Measurements from ENCODE around the gene GFOD2. TPM values are rescaled to one million over a fixed set of nuclear protein-coding genes. Genes with fewer than 3 reads are reported as not detected.

The GFOD2 gene
- total and polyA plus RNA-seq, 2 experiments from 2014 or later = 19.3 to 34.3 TPM

DNA sequence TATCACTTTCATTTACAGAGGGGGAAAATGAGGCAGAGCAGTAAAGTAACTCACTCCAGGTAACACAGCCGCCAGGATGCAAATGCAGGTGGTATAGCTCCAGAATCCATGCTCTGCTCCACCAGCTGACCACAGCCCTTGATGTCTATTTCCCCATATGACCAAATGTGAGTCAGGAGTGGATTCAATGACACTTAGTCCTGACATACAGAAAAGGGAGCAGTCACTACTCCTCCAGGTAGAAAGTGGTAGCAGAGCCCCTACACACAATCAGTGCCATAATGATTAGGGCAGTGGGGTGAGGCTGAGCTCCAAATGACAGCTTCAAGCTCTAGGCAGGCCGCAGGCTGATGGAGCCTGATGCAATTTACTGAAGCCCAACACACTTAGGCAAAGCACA lies 43.3 kb upstream of the GFOD2 start:
- no peak overlapping the region for H3K4me3 ChIP-seq
- H3K36me3 ChIP-seq (ENCODE audit: insufficient read depth) = no peaks in the 10 kb centered on the region
- no peaks in the 10 kb centered on the region for H3K9me2 ChIP-seq (ENCODE audit: insufficient read depth)
- no peak overlapping the region for H2AFZ ChIP-seq
- H3K79me2 ChIP-seq (replicated peaks; ENCODE audit: insufficient read depth) = no peaks in the 10 kb centered on the region
- DNase-seq (ENCODE audit: low spot score) (no peak), ATAC-seq (no peak)
- no peak overlapping the region for H3K4me2 ChIP-seq
- Mint-ChIP-seq H3K36me3 (ENCODE audit: low read depth) (no peaks in the 10 kb centered on the region), H3K27me3 (ENCODE audit: insufficient read depth, low read depth, poor library complexity) (no peaks in the 10 kb centered on the region), H3K4me1 (no peaks in the 10 kb centered on the region), H3K4me3 (no peak overlapping the region), H3K9me3 (no peaks in the 10 kb centered on the region), H3K27ac (no peak overlapping the region)
- no peaks in the 10 kb centered on the region for H3K27me3 ChIP-seq (ENCODE audit: insufficient read depth)
- TF ChIP-seq JUNB (IDR thresholded peaks at IDR 0.05; ENCODE audit: unreplicated experiment) (no peak), EZH2phosphoT487 (IDR thresholded peaks at IDR 0.05; ENCODE audit: unreplicated experiment) (no peak)
- no peaks in the 10 kb centered on the region for H3K4me1 ChIP-seq (ENCODE audit: insufficient read depth)
- H4K20me1 ChIP-seq (replicated peaks; ENCODE audit: insufficient read depth) = peaks cover 5% of the 10 kb centered on the region; the same call in 1 of the 2 replicates
- H3K27ac ChIP-seq (ENCODE audit: low read depth) = no peak overlapping the region
- H3F3A ChIP-seq (replicated peaks; ENCODE audit: low read depth) = no peaks in the 10 kb centered on the region

- H3K4me3 Mint-ChIP-seq = no peak overlapping the region
- Histone ChIP-seq H3K9me2 (ENCODE audit: insufficient read depth) (no peaks in the 10 kb centered on the region), H3K4me2 (no peak overlapping the region), H3K27ac (ENCODE audit: low read depth) (no peak overlapping the region), H3K79me2 (replicated peaks; ENCODE audit: insufficient read depth) (no peaks in the 10 kb centered on the region), H3K4me3 (no peak overlapping the region), H3F3A (replicated peaks; ENCODE audit: low read depth) (no peaks in the 10 kb centered on the region), H4K20me1 (replicated peaks; ENCODE audit: insufficient read depth) (peaks cover 5% of the 10 kb centered on the region; the same call in 1 of the 2 replicates), H3K36me3 (ENCODE audit: insufficient read depth) (no peaks in the 10 kb centered on the region), H2AFZ (no peak overlapping the region), H3K4me1 (ENCODE audit: insufficient read depth) (no peaks in the 10 kb centered on the region), H3K27me3 (ENCODE audit: insufficient read depth) (no peaks in the 10 kb centered on the region)
- H3K27me3 Mint-ChIP-seq (ENCODE audit: insufficient read depth, low read depth, poor library complexity) = no peaks in the 10 kb centered on the region
- H3K9me3 Mint-ChIP-seq = no peaks in the 10 kb centered on the region
- no peaks in the 10 kb centered on the region for H3K4me1 Mint-ChIP-seq
- no peak overlapping the region for H3K27ac Mint-ChIP-seq
- no peak for ATAC-seq
- DNase-seq (ENCODE audit: low spot score) = no peak
- H3K36me3 Mint-ChIP-seq (ENCODE audit: low read depth) = no peaks in the 10 kb centered on the region
- TF ChIP-seq JUNB (IDR thresholded peaks at IDR 0.05; ENCODE audit: unreplicated experiment) (no peak), EZH2 (IDR thresholded peaks at IDR 0.05; ENCODE audit: low read depth, unreplicated experiment) (no peak), POLR2AphosphoS5 (IDR thresholded peaks at IDR 0.05; ENCODE audit: low read depth) (no peak), EZH2phosphoT487 (IDR thresholded peaks at IDR 0.05; ENCODE audit: unreplicated experiment) (no peak), STAT1 (IDR thresholded peaks at IDR 0.05; ENCODE audit: unreplicated experiment) (no peak), CREB1 (CRISPR knock-in tag; IDR thresholded peaks at IDR 0.05; ENCODE audit: low read depth) (no peak), ZNF114 (CRISPR knock-in tag; IDR thresholded peaks at IDR 0.05) (no peak), NANOG (IDR thresholded peaks at IDR 0.05; ENCODE audit: borderline replicate concordance) (no peak), ZNF331 (CRISPR knock-in tag; IDR thresholded peaks at IDR 0.05; ENCODE audit: low read depth) (no peak)
- TF ChIP-seq, protein P1, sequence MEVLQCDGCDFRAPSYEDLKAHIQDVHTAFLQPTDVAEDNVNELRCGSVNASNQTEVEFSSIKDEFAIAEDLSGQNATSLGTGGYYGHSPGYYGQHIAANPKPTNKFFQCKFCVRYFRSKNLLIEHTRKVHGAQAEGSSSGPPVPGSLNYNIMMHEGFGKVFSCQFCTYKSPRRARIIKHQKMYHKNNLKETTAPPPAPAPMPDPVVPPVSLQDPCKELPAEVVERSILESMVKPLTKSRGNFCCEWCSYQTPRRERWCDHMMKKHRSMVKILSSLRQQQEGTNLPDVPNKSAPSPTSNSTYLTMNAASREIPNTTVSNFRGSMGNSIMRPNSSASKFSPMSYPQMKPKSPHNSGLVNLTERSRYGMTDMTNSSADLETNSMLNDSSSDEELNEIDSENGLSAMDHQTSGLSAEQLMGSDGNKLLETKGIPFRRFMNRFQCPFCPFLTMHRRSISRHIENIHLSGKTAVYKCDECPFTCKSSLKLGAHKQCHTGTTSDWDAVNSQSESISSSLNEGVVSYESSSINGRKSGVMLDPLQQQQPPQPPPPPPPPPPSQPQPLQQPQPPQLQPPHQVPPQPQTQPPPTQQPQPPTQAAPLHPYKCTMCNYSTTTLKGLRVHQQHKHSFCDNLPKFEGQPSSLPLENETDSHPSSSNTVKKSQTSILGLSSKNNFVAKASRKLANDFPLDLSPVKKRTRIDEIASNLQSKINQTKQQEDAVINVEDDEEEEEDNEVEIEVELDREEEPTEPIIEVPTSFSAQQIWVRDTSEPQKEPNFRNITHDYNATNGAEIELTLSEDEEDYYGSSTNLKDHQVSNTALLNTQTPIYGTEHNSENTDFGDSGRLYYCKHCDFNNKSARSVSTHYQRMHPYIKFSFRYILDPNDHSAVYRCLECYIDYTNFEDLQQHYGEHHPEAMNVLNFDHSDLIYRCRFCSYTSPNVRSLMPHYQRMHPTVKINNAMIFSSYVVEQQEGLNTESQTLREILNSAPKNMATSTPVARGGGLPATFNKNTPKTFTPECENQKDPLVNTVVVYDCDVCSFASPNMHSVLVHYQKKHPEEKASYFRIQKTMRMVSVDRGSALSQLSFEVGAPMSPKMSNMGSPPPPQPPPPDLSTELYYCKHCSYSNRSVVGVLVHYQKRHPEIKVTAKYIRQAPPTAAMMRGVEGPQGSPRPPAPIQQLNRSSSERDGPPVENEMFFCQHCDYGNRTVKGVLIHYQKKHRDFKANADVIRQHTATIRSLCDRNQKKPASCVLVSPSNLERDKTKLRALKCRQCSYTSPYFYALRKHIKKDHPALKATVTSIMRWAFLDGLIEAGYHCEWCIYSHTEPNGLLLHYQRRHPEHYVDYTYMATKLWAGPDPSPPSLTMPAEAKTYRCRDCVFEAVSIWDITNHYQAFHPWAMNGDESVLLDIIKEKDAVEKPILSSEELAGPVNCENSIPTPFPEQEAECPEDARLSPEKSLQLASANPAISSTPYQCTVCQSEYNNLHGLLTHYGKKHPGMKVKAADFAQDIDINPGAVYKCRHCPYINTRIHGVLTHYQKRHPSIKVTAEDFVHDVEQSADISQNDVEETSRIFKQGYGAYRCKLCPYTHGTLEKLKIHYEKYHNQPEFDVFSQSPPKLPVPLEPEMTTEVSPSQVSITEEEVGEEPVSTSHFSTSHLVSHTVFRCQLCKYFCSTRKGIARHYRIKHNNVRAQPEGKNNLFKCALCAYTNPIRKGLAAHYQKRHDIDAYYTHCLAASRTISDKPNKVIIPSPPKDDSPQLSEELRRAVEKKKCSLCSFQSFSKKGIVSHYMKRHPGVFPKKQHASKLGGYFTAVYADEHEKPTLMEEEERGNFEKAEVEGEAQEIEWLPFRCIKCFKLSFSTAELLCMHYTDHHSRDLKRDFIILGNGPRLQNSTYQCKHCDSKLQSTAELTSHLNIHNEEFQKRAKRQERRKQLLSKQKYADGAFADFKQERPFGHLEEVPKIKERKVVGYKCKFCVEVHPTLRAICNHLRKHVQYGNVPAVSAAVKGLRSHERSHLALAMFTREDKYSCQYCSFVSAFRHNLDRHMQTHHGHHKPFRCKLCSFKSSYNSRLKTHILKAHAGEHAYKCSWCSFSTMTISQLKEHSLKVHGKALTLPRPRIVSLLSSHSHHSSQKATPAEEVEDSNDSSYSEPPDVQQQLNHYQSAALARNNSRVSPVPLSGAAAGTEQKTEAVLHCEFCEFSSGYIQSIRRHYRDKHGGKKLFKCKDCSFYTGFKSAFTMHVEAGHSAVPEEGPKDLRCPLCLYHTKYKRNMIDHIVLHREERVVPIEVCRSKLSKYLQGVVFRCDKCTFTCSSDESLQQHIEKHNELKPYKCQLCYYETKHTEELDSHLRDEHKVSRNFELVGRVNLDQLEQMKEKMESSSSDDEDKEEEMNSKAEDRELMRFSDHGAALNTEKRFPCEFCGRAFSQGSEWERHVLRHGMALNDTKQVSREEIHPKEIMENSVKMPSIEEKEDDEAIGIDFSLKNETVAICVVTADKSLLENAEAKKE (CRISPR knock-in tag; IDR thresholded peaks at IDR 0.05) = no peak
- TF ChIP-seq, protein P2, sequence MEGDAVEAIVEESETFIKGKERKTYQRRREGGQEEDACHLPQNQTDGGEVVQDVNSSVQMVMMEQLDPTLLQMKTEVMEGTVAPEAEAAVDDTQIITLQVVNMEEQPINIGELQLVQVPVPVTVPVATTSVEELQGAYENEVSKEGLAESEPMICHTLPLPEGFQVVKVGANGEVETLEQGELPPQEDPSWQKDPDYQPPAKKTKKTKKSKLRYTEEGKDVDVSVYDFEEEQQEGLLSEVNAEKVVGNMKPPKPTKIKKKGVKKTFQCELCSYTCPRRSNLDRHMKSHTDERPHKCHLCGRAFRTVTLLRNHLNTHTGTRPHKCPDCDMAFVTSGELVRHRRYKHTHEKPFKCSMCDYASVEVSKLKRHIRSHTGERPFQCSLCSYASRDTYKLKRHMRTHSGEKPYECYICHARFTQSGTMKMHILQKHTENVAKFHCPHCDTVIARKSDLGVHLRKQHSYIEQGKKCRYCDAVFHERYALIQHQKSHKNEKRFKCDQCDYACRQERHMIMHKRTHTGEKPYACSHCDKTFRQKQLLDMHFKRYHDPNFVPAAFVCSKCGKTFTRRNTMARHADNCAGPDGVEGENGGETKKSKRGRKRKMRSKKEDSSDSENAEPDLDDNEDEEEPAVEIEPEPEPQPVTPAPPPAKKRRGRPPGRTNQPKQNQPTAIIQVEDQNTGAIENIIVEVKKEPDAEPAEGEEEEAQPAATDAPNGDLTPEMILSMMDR (conservative IDR thresholded peaks at IDR 0.05; ENCODE audit: low read depth in 2 of 2) = no peak
- TF ChIP-seq, protein P3, sequence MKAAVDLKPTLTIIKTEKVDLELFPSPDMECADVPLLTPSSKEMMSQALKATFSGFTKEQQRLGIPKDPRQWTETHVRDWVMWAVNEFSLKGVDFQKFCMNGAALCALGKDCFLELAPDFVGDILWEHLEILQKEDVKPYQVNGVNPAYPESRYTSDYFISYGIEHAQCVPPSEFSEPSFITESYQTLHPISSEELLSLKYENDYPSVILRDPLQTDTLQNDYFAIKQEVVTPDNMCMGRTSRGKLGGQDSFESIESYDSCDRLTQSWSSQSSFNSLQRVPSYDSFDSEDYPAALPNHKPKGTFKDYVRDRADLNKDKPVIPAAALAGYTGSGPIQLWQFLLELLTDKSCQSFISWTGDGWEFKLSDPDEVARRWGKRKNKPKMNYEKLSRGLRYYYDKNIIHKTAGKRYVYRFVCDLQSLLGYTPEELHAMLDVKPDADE (IDR thresholded peaks at IDR 0.05) = no peak
These were observed 42.8 kb upstream of the GFOD2 start for GRCh38 chr16:67761924-67762323.

Data from GM23338 (cell line).